Neural progenitor cell (in vitro differentiated cells): Measurements from ENCODE around the gene RNF13. TPM values are rescaled to one million over a fixed set of nuclear protein-coding genes. Genes with fewer than 3 reads are reported as not detected.

Experiments
- DNase-seq: peaks from one replicate; pipeline ENCODE4 v3.0.0-alpha.2; 2016; ENCODE audit warnings: low spot score
- H2AFZ ChIP-seq: fragments of 200-600 bp; sonication (generic); replicated peaks from 2 replicates; pipeline ENCODE4 v1.6.1; 2016; ENCODE audit warnings: antibody characterized with exemption
- H3F3A ChIP-seq: fragments of 200-600 bp; sonication (generic); 2 replicates; pipeline ENCODE4 v1.6.1; 2016; ENCODE audit warnings: antibody characterized with exemption, low read depth
- H3K27ac ChIP-seq: fragments of 200-600 bp; sonication (generic); 2 replicates; pipeline ENCODE4 v1.5.1; 2016; ENCODE audit warnings: mild to moderate bottlenecking
- H3K27me3 ChIP-seq: fragments of 200-600 bp; sonication (generic); 2 replicates; pipeline ENCODE4 v1.6.1; 2016; ENCODE audit warnings: mild to moderate bottlenecking, moderate library complexity
- H3K36me3 ChIP-seq: fragments of 200-600 bp; sonication (generic); 2 replicates; pipeline ENCODE4 v1.5.1; 2016
- H3K4me1 ChIP-seq: fragments of 200-600 bp; sonication (generic); 2 replicates; pipeline ENCODE4 v1.6.1; 2016; ENCODE audit warnings: mixed run types
- H3K4me2 ChIP-seq: fragments of 200-600 bp; sonication (generic); 2 replicates; pipeline ENCODE4 v1.6.1; 2016
- H3K4me3 ChIP-seq: fragments of 200-600 bp; sonication (generic); 2 replicates; pipeline ENCODE4 v1.5.1; 2016
- H3K79me2 ChIP-seq: fragments of 200-600 bp; sonication (generic); 2 replicates; pipeline ENCODE4 v1.6.1; 2016; ENCODE audit warnings: low read depth
- H3K9ac ChIP-seq: fragments of 200-600 bp; sonication (generic); 2 replicates; pipeline ENCODE4 v1.6.1; 2016
- H3K9me3 ChIP-seq: fragments of 200-600 bp; sonication (generic); 2 replicates; pipeline ENCODE4 v1.5.1; 2016; ENCODE audit warnings: low read depth
- H4K20me1 ChIP-seq: fragments of 200-600 bp; sonication (generic); 2 replicates; pipeline ENCODE4 v1.6.1; 2016; ENCODE audit warnings: low read depth
- H3K27ac Mint-ChIP-seq: 3 replicates; pipeline ENCODE4 v1.8.0; 2021; ENCODE audit warnings: mixed read lengths
- H3K27me3 Mint-ChIP-seq: 2 replicates; pipeline ENCODE4 v1.8.0; 2022; ENCODE audit warnings: low read depth, mild to moderate bottlenecking, inconsistent platforms, moderate library complexity, mixed read lengths; ENCODE audit not compliant: insufficient read depth
- H3K36me3 Mint-ChIP-seq: 3 replicates; pipeline ENCODE4 v1.8.0; 2021; ENCODE audit warnings: mixed read lengths
- H3K4me1 Mint-ChIP-seq: 3 replicates; pipeline ENCODE4 v1.8.0; 2021; ENCODE audit warnings: mixed read lengths
- H3K4me3 Mint-ChIP-seq: 3 replicates; pipeline ENCODE4 v1.8.0; 2021; ENCODE audit warnings: mild to moderate bottlenecking, moderate library complexity, mixed read lengths
- H3K9me3 Mint-ChIP-seq: 3 replicates; pipeline ENCODE4 v1.8.0; 2020; ENCODE audit warnings: mixed read lengths
- EZH2 ChIP-seq: fragments of 200-600 bp; sonication (generic); IDR thresholded peaks from 2 replicates; pipeline ENCODE4 v1.6.1; 2017; ENCODE audit warnings: antibody characterized with exemption, mild to moderate bottlenecking, moderate library complexity
- EZH2phosphoT487 ChIP-seq: fragments of 200-600 bp; sonication (generic); IDR thresholded peaks from 2 replicates; pipeline ENCODE4 v1.6.1; 2017; ENCODE audit warnings: antibody characterized with exemption
- total RNA-seq: library from RNA; depleted of rRNA; stranded (reverse); fragments of >200 nt; gene quantifications from 2 replicates; pipeline ENCODE4 v1.2.3, GENCODE V29; 2015; ENCODE audit warnings: low replicate concordance
- TF ChIP-seq, protein P1 (sequence below): fragments of 200-600 bp; sonication (generic); IDR thresholded peaks from 2 replicates; pipeline ENCODE4 v1.5.1; 2017; ENCODE audit warnings: antibody characterized with exemption, mild to moderate bottlenecking

The RNF13 gene
- total RNA-seq, 1 donor from 2014 or later, result 45.2 TPM

DNA sequence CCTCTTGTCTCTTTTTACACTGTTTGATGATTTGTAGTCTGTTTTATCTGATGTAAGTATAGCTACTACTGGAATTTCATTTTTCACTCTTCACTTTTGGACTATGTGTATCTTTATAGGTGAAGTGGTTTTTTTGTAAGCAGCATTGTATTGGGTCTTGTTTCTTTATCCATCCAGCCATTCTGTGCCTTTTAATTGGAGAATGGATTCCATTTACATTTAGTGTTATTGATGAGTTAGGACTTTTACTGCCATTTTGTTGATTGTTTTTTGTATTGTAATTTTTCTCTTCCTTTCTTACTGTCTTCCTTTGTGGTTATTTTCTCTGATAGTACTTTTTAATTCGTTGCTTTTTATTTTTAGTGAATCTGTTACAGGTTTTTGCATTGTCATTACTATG lies 54.5 kb downstream of the RNF13 start:
- Mint-ChIP-seq H3K27ac (no peak overlapping the region), H3K36me3 (peaks cover 15% of the 10 kb centered on the region), H3K9me3 (peaks cover 18% of the 10 kb centered on the region), H3K4me1 (no peaks in the 10 kb centered on the region), H3K4me3 (no peak overlapping the region), H3K27me3 (peaks cover 2% of the 10 kb centered on the region)
- Histone ChIP-seq H3K36me3 (peaks cover 5% of the 10 kb centered on the region), H3K4me2 (no peak overlapping the region), H3K9me3 (peaks cover 7% of the 10 kb centered on the region), H3K4me3 (no peak overlapping the region), H3K9ac (no peak overlapping the region), H3F3A (no peaks in the 10 kb centered on the region), H3K79me2 (no peaks in the 10 kb centered on the region), H3K4me1 (no peaks in the 10 kb centered on the region), H2AFZ (no peak overlapping the region), H3K27me3 (no peaks in the 10 kb centered on the region), H3K27ac (no peak overlapping the region), H4K20me1 (no peaks in the 10 kb centered on the region)
- DNase-seq, result no peak
- no peak for TF ChIP-seq EZH2phosphoT487
- TF ChIP-seq, protein P1, sequence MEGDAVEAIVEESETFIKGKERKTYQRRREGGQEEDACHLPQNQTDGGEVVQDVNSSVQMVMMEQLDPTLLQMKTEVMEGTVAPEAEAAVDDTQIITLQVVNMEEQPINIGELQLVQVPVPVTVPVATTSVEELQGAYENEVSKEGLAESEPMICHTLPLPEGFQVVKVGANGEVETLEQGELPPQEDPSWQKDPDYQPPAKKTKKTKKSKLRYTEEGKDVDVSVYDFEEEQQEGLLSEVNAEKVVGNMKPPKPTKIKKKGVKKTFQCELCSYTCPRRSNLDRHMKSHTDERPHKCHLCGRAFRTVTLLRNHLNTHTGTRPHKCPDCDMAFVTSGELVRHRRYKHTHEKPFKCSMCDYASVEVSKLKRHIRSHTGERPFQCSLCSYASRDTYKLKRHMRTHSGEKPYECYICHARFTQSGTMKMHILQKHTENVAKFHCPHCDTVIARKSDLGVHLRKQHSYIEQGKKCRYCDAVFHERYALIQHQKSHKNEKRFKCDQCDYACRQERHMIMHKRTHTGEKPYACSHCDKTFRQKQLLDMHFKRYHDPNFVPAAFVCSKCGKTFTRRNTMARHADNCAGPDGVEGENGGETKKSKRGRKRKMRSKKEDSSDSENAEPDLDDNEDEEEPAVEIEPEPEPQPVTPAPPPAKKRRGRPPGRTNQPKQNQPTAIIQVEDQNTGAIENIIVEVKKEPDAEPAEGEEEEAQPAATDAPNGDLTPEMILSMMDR, result no peak
- no peak for TF ChIP-seq EZH2

DNA sequence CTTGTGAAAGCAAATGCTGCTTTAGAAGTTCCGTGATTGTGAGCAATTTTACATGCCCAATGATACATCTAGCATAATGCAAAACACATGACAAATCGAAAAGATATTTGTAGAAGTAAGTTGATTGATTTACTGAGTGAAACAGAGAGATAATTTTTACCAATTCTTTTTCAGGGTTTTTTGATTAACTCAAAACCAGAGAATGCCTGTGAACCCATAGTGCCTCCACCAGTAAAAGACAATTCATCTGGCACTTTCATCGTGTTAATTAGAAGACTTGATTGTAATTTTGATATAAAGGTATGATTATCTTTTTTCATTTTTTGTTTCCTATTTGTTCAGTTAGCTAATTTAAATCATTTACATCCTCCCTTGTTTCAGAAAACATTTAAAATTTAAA lies 58.8 kb downstream of the RNF13 start:
- no peak overlapping the region for H3K4me3 Mint-ChIP-seq
- Histone ChIP-seq H3K27ac (no peak overlapping the region), H3F3A (no peaks in the 10 kb centered on the region), H3K36me3 (peaks cover 5% of the 10 kb centered on the region), H3K4me1 (no peaks in the 10 kb centered on the region), H3K9me3 (peaks cover 7% of the 10 kb centered on the region), H3K27me3 (no peaks in the 10 kb centered on the region), H3K9ac (no peak overlapping the region), H3K4me3 (no peak overlapping the region), H4K20me1 (no peaks in the 10 kb centered on the region), H2AFZ (no peak overlapping the region), H3K4me2 (no peak overlapping the region), H3K79me2 (no peaks in the 10 kb centered on the region)
- no peak for DNase-seq
- H3K27me3 Mint-ChIP-seq, result peaks cover 2% of the 10 kb centered on the region
- no peak overlapping the region for H3K27ac Mint-ChIP-seq
- peaks cover 12% of the 10 kb centered on the region for H3K36me3 Mint-ChIP-seq
- H3K9me3 Mint-ChIP-seq, result peaks cover 15% of the 10 kb centered on the region
- no peaks in the 10 kb centered on the region for H3K4me1 Mint-ChIP-seq
- TF ChIP-seq EZH2phosphoT487 (no peak), EZH2 (no peak)
- TF ChIP-seq, protein P1, result no peak

DNA sequence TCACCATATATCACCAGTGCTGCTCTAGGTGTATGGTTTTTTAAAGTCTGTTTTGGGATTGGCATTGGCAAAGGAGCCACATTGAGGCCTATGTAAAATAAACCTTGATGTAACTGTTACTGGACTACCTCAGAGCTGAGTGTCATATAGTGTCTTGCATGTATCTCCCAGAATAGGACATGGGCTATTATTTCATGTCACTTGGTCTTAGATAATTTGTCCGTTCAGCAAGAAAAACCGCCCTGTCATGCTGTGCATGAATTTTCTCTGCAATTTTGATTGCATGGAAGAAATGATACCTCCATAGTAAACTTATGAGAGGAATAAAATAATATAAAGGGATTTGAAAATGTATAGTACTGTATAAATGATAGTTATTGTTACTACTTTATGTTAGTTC lies 59.6 kb downstream of the RNF13 start:
- H4K20me1 ChIP-seq, result no peaks in the 10 kb centered on the region

More for the DNA sequence above, 59.6 kb downstream of the RNF13 start:
- Mint-ChIP-seq H3K27me3 (no peaks in the 10 kb centered on the region), H3K36me3 (peaks cover 9% of the 10 kb centered on the region), H3K27ac (no peak overlapping the region), H3K9me3 (peaks cover 13% of the 10 kb centered on the region), H3K4me1 (no peaks in the 10 kb centered on the region), H3K4me3 (no peak overlapping the region)
- H2AFZ ChIP-seq, result no peak overlapping the region
- TF ChIP-seq, protein P1, result no peak
- TF ChIP-seq EZH2, result no peak
- no peak for TF ChIP-seq EZH2phosphoT487
- no peaks in the 10 kb centered on the region for H3K27me3 ChIP-seq
- H3K4me1 ChIP-seq, result no peaks in the 10 kb centered on the region
- H3K4me2 ChIP-seq, result no peak overlapping the region
- no peak for DNase-seq
- peaks cover 7% of the 10 kb centered on the region for H3K9me3 ChIP-seq
- H3K4me3 ChIP-seq, result no peak overlapping the region
- no peak overlapping the region for H3K9ac ChIP-seq
- H3K36me3 ChIP-seq, result peaks cover 5% of the 10 kb centered on the region
- H3K79me2 ChIP-seq, result no peaks in the 10 kb centered on the region
- H3F3A ChIP-seq, result no peaks in the 10 kb centered on the region
- no peak overlapping the region for H3K27ac ChIP-seq
